ENCODE results near the gene MMEL1.

Gene MMEL1

GRCh38 chr1:2612591-2613365, 20.0 kb downstream of the MMEL1 start:
- DNase-seq (ENCODE audit: extremely low spot score): no peak
- ChIA-PET CTCF (no interaction called here), POLR2A (no interaction called here)
- TF ChIP-seq NFRKB (IDR thresholded peaks at IDR 0.05) (no peak), PKNOX1 (IDR thresholded peaks at IDR 0.05) (no peak), BHLHE40 (IDR thresholded peaks at IDR 0.05; ENCODE audit: borderline replicate concordance) (no peak), FOXM1 (IDR thresholded peaks at IDR 0.05; ENCODE audit: borderline replicate concordance) (no peak), ZNF384 (IDR thresholded peaks at IDR 0.05) (no peak), FOXK2 (IDR thresholded peaks at IDR 0.05) (no peak), FOXA1 (IDR thresholded peaks at IDR 0.05) (no peak), LEF1 (IDR thresholded peaks at IDR 0.05; ENCODE audit: borderline replicate concordance) (no peak), SP1 (IDR thresholded peaks at IDR 0.05) (no peak), ARNT (IDR thresholded peaks at IDR 0.05) (no peak), L3MBTL2 (conservative IDR thresholded peaks at IDR 0.05) (no peak), SUZ12 (IDR thresholded peaks at IDR 0.05) (no peak), HDGF (IDR thresholded peaks at IDR 0.05; ENCODE audit: borderline replicate concordance) (no peak), ELF4 (IDR thresholded peaks at IDR 0.05) (no peak), TARDBP (IDR thresholded peaks at IDR 0.05) (no peak)

- POLR2A ChIA-PET: interaction anchor here (1.3 kb wide), 1 partner anchor 26 kb away, joined by 5 read pairs; the partner anchor contains the start of gene PRXL2B
- DNase-seq (ENCODE audit: extremely low spot score): no peak
- TF ChIP-seq HDGF (IDR thresholded peaks at IDR 0.05; ENCODE audit: borderline replicate concordance) (no peak), CTBP1 (IDR thresholded peaks at IDR 0.05; ENCODE audit: borderline replicate concordance) (no peak)
- CTCF ChIA-PET: no interaction called here
Measured at GRCh38 chr1:2611621-2612437, 21.0 kb downstream of the MMEL1 start.

GRCh38 chr1:2611031-2611501, 21.8 kb downstream of the MMEL1 start:
- DNase-seq (ENCODE audit: extremely low spot score): peak; percentile 80
- TF ChIP-seq CTBP1 (IDR thresholded peaks at IDR 0.05; ENCODE audit: borderline replicate concordance) (no peak), FOXM1 (IDR thresholded peaks at IDR 0.05; ENCODE audit: borderline replicate concordance) (0 out of 2 replicates have a peak, but pooled peaks have one; percentile 40)
- CTCF ChIA-PET: no interaction called here
- POLR2A ChIA-PET: interaction anchor here (1.3 kb wide), 1 partner anchor 25 kb away, joined by 5 read pairs; the partner anchor contains the start of gene PRXL2B

GRCh38 chr1:2610036-2610959, 22.5 kb downstream of the MMEL1 start:
- ChIA-PET CTCF (no interaction called here), POLR2A (interaction anchor here (1.3 kb wide), 1 partner anchor 25 kb away, joined by 5 read pairs; the partner anchor contains the start of gene PRXL2B)
- DNase-seq (ENCODE audit: extremely low spot score): no peak
- TF ChIP-seq HDGF (IDR thresholded peaks at IDR 0.05; ENCODE audit: borderline replicate concordance): no peak
- TF ChIP-seq PKNOX1 (IDR thresholded peaks at IDR 0.05): no peak
- no peak for TF ChIP-seq SUZ12 (IDR thresholded peaks at IDR 0.05)
- TF ChIP-seq FOXM1 (IDR thresholded peaks at IDR 0.05; ENCODE audit: borderline replicate concordance): no peak
- TF ChIP-seq FOXK2 (IDR thresholded peaks at IDR 0.05): no peak
- no peak for TF ChIP-seq TARDBP (IDR thresholded peaks at IDR 0.05)
- no peak for TF ChIP-seq ZNF384 (IDR thresholded peaks at IDR 0.05)
- TF ChIP-seq SP1 (IDR thresholded peaks at IDR 0.05): no peak
- no peak for TF ChIP-seq NFRKB (IDR thresholded peaks at IDR 0.05)
- no peak for TF ChIP-seq FOXA1 (IDR thresholded peaks at IDR 0.05)
- no peak for TF ChIP-seq ARNT (IDR thresholded peaks at IDR 0.05)
- TF ChIP-seq LEF1 (IDR thresholded peaks at IDR 0.05; ENCODE audit: borderline replicate concordance): no peak
- no peak for TF ChIP-seq L3MBTL2 (conservative IDR thresholded peaks at IDR 0.05)
- TF ChIP-seq ELF4 (IDR thresholded peaks at IDR 0.05): no peak
- no peak for TF ChIP-seq CTBP1 (IDR thresholded peaks at IDR 0.05; ENCODE audit: borderline replicate concordance)
- TF ChIP-seq BHLHE40 (IDR thresholded peaks at IDR 0.05; ENCODE audit: borderline replicate concordance): no peak

- DNase-seq (ENCODE audit: extremely low spot score): no peak
- ChIA-PET CTCF (no interaction called here), POLR2A (no interaction called here)
- no peak for TF ChIP-seq FOXA1 (IDR thresholded peaks at IDR 0.05)
- no peak for TF ChIP-seq L3MBTL2 (conservative IDR thresholded peaks at IDR 0.05)
Measured at GRCh38 chr1:2609319-2610035, 23.3 kb downstream of the MMEL1 start.

GRCh38 chr1:2607641-2608091, 25.1 kb downstream of the MMEL1 start:
- CTCF ChIA-PET: no interaction called here
- TF ChIP-seq PKNOX1 (IDR thresholded peaks at IDR 0.05) (no peak), ELF4 (IDR thresholded peaks at IDR 0.05) (no peak), NFRKB (IDR thresholded peaks at IDR 0.05) (no peak), CTBP1 (IDR thresholded peaks at IDR 0.05; ENCODE audit: borderline replicate concordance) (no peak), HDGF (IDR thresholded peaks at IDR 0.05; ENCODE audit: borderline replicate concordance) (no peak), FOXK2 (IDR thresholded peaks at IDR 0.05) (no peak), ARNT (IDR thresholded peaks at IDR 0.05) (no peak), LEF1 (IDR thresholded peaks at IDR 0.05; ENCODE audit: borderline replicate concordance) (no peak), FOXA1 (IDR thresholded peaks at IDR 0.05) (no peak), SP1 (IDR thresholded peaks at IDR 0.05) (no peak), L3MBTL2 (conservative IDR thresholded peaks at IDR 0.05) (no peak), FOXM1 (IDR thresholded peaks at IDR 0.05; ENCODE audit: borderline replicate concordance) (no peak), SUZ12 (IDR thresholded peaks at IDR 0.05) (no peak), BHLHE40 (IDR thresholded peaks at IDR 0.05; ENCODE audit: borderline replicate concordance) (no peak), ZNF384 (IDR thresholded peaks at IDR 0.05) (no peak), TARDBP (IDR thresholded peaks at IDR 0.05) (no peak)
- no peak for DNase-seq (ENCODE audit: extremely low spot score)
- POLR2A ChIA-PET: no interaction called here

All from HEK293T (cell line).